Stimulated activated CD4-positive, alpha-beta T cell treated with anti-CD3 and anti-CD28 coated beads, TNF-alpha, amount 100 ng/mL, for 48 hours (primary cell): Measurements from ENCODE around the gene DKK3.

ENCODE experiments used
- DNase-seq, 3 donors: peaks; one replicate each; pipeline ENCODE4 v3.0.0-alpha.2; 2020; ENCODE audit warnings: low read depth in 3 of 3

Gene DKK3

DNA sequence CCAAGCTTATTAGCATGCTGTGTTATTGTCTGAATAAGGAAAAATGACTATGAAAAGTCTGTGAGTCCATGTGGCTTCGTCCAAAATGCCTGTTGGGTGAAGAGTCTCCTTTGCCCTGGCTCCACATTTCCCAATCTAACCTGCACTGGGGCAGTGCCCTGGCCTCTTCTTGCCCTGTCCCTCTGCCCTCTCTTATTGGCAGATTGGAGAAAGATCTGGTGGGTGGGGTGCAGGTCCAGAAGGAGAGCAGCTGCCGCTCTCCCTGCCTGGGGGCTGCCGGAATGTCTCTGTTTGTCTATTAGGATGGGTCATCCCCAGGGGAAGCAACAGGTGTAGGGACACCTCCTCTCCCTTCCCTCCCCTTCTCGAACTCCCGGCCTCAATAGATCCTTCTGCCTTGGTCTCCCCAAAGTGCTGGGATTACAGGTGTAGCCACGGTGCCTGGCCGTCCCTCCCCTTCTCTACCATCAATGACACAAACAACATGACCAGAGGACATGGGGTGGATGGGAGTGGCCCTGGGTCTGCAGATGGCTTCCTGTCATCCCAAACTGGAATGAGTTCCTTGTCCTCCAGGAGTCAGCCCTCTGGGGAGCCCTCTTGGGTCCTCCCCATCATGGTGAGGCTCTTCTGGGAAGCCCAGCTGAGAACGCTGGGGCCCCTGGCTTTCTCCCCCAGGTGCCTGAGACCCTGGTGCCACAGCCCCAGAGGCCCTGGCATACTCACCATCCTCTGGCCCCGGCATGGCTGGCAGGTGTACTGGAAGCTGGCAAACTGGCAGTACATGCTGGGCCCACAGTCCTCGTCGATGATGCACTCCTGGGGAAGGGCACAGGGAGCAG is 40.5 kb downstream of the DKK3 start:
- no peak for DNase-seq

DNA sequence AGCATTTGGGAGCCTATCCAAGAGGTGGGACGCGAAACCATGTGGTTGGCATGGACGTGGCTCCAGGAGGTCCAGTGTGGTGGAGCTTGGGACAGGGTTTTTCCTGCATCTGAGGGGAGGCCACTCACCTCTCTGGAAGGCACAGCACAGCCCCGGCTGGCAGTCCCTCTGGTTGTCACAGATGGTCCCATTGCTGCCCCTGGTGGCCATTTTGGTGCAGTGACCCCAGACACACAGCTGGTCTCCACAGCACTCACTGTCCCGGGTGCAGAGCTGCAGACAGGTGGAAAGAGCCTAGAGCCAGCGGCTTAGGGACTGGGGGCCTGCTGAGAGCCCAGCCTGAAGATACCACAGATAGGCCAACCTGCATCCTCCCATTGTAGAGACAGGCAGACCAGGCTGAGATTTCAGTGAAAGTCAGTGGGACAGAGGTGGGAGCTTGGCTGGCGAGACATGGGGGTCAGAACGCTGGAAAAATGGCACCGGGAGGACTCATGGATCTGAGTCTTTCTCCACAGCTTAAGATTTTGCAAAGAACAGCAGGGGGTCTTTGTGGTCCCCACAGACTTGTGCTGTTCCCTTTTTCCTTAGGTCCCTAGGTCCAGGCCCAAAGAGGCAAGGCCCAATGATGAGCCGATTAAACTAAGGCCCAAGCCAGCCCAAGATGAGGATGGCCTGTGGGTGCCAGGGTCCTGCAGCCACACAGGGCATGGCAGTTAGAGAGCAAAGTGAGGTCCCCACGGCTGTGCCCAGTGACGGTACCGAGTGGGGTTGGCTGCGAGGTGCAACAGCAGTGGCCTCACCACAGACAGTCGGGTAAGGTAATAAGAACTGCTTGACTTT is 41.4 kb downstream of the DKK3 start:
- DNase-seq, result peak; percentile 52 to 64 (median 55)

DNA sequence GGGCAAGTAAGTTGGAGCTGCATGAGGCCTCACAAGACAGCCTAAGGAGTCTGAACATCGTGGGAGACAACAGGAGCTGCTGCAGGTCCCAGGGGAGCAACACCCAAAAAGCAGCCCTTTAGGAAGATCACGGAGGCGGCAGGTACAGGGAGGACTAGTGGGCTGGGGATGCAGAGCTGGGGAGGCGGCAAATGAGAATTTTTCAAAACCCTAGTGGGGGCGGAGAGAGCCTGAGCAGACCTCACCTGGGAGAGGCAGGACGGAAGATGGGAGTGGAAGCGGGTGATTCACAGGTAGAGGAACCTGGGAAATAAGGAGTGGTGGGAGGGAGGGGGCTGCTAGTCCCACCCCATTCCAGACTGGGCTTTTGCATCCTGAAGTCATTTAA is 42.1 kb downstream of the DKK3 start:
- DNase-seq, result no peak

DNA sequence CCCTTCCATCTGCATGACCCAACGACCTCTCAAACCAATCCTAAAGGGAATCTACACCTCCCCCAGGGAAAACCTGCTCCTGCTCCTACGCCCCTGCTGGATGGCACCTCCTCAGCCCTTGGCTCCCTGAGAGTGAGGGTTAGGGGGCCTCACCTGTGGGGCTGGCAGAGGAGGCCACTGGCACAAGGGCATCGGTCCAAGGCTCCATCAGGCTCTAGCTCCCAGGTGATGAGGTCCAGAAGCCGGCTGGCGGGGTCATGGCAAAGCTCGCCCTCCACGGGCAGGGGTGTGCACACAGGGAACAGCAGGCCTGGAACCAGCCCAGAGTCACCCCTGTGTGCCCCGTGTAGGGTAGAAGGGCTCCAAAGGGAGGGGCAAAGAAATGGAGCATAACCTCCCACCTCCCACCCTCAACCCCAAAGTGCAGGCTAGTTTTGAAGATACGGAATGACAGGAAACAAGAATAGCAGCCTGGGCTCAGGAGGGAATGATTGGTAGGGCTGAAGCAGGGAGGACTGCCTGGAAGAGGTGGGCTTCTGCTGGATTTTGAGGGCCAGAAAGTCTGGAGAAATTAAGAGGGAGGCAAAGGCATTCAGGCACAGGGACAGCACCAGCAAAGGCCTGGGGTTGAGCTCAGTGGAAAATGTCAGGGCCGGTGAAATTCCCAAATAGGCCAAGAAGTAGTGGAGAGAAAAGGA is 42.6 kb downstream of the DKK3 start:
- no peak for DNase-seq

DNA sequence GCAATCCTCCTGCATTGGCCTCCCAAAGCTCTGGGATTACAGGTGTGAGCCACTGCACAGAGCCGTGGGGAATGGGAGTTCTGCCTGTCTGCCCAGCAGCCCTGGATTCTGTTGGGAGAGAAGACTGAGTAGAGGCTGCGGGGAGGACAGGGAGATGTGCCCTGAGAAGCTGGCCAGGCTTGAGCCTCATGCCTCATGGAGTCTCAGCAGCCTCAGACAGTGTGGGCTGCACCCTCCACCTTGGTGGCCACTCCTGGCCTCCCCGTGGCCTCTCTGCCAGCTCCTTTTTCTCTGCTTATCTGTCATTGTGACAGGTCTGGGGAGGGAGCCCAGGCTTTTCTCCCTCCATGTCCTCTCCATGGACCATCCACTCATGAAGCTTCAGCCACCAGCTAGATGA is 43.2 kb downstream of the DKK3 start:
- no peak for DNase-seq

DNA sequence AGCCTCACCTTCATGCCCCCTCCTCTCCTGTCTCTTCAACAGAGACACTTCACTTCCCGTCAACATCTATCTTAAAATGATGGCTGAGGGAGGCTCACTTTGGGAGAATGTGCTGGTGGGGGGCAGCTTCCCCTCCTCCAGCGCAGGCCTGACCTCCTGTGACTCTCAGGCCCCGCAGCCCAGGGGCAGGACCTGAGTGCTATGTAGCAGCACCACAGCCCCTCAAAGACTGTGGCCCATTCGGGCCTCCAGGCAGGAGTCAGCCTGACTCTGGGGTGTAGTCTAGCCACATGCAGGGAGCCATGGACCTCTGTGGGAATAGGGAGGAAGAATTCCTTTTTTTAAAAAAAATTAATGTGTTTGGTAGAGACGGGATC is 43.7 kb downstream of the DKK3 start:
- DNase-seq, result no peak

DNA sequence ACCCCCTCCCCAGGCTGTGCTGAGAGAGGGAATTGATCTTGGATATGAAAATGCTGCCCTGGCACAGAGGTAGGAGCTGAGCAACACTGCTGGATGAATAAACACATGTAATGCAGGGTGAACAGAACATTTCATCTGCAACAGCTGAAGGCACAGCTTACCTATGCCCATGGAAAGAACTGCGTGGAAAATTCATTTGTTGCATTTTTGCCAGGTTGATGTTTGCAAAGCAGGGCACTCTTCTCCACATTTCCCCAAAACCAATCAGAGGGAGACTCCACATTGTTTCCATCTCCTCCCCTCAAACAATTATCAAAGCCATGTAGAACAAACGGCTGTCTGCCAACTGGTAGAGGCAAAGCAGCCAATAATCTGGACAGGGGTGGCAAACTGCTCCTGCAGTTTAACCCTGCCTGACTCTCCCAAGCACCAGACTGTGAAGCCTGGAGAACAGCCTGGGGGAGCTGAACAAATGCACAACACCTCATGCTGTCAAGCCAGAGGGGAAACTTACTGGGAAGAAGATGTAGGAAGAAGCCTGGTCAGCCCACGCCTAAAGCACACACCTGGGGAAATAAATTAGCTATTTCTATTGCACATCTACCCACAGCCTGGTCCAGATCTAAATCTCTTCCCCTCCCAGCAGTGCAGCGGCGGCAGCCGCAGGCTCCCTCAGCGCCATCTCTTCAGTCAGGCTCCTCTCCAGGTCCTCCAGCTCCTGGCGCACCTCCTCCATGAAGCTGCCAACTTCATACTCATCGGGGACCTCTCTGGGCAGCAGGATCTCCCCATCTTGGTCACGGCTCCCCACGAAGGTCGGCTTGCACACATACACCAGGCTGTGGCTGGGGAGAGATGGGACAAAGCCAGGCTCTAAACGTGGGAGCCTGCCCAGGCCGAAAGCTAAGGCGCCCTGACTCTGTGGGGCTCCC is 44.3 kb downstream of the DKK3 start:
- DNase-seq, result no peak

DNA sequence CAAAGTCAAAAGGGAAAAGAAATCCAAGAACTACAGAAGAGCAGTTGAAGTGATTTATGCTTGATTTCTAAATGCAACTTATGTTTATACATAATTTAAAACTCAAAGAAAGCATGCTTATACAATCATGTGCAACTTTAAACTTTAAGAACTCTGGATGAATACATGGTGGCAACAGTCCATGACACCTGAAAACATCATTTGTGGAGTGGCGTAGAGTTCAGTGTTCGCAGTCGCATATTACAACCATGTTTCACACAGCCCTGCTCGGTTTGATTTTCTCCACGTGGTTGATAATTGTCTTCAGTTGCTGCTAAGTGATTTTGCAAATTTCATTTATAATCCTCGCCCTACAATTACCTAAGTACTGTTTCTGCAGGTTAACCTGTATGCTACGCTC is 45.4 kb downstream of the DKK3 start:
- no peak for DNase-seq

DNA sequence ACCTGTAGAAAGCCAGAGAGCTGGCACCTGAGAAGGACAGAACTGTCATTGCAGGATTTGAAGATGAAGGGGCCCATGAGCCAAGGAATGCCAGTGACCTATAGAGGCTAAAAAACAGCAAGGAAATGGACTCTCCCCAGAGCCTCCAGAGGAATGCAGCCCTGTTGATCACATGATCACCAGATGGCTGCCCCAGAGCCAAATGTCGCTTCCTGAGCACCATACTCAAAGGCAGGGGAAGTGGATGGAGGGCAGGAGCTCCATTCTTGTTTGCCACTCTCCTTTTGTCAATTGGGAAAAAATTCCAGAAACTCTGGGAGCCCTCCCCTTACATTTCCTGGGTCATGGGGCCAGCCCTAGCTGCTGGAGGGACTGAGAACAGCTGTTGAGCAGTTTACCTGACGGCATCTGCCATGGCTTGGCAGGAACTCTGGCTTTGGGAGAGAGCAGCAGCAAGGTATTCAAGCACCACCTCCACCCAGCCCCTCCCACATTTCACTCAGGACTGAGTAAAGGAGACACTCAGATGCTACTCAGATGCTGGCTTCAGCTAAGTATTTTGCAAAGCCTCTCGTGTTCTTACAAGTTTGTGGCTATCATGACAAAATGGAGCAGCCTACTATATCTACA is 46.9 kb downstream of the DKK3 start:
- DNase-seq, result no peak

DNA sequence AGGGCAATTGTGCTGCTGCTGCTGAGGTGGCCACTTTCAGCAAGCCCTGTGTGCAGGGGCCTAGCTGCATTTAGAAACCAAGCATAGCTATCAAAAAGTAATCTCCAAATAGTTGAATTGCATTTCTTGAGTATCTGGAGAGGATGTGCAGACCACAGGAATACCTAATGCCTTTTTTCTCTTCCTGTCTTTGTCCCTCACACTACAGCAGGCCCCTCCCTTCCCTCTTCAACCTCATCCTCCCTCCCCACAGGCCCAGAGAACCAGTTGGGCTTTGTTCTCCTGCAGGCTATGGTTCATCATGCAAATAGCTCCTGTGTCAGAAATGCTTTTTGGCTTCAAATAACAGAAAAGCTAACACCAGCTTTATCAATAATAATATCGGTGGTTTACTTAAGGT is 47.7 kb downstream of the DKK3 start:
- DNase-seq, result no peak

DNA sequence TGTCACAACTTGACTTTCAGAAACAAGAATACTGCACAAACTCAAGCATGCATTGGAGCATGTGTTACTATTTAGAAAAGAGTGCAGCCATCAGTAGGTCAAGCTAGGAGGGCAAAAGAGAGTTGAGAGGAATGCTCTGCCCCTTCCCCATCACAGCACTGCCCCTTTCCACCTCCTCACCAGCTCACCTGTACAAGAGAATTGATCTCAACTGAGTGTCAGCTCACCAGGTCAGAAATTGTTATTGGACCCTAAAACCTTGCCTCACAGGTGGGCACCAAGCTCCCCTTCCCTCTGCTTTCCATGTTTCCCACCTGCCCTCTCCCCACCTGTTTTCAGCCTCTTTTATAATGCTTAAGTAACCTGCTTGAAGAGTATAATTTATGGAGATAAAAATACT is 48.8 kb downstream of the DKK3 start:
- DNase-seq, result no peak

DNA sequence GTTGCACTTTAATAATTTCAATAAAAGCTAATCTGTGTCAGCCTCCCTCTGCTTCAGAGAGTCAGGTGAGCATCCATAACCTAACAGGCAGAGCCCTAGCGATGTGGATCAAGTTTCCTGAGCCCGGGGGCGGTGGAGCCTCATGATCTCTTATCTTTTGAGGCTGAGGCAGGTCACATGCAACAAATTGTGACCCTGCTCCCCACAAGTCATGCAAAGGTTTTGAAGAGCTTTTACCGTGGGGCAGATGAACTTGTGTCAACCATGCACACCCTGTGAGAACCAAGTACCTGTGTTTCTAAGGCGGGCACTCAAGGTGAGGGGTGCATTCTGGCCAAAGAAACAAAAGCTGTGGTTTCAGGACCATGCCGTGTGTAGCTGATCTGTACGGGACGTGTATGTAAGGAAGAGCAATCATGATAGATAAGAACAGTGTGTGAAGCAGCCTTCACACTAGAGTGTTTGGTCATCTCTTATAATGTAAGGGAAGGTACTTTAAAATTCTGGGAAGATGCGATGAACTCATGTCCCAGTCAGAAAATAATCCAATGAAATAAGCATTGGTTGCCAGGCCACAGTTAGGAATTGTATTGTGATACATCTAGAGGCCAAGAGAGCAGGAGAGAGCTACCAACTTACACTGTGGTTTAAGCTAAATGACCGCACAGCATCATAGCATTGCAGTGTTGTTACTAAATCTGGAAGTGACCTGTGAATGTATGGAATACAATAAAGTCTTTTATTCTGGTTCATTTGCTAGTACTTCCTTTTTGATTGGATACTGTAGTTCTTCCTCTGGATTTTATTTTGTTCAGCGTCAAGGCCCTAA is 49.8 kb downstream of the DKK3 start:
- no peak for DNase-seq

DNA sequence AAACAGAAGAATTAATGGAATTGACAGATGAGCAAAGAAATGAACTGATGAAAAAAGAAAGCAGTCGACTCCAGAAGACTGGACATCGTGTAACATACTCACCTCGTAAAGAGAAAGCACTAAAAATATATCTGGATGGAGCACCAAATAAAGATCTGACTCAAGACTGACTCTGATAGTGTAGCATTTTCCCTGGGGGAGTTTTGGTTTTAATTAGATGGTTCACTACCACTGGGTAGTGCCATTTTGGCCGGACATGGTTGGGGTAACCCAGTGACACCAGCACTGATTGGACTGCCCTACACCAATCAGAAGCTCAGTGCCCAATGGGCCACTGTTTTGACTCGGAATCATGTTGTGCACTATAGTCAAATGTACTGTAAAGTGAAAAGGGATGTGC is 52.4 kb downstream of the DKK3 start:
- DNase-seq, result no peak

DNA sequence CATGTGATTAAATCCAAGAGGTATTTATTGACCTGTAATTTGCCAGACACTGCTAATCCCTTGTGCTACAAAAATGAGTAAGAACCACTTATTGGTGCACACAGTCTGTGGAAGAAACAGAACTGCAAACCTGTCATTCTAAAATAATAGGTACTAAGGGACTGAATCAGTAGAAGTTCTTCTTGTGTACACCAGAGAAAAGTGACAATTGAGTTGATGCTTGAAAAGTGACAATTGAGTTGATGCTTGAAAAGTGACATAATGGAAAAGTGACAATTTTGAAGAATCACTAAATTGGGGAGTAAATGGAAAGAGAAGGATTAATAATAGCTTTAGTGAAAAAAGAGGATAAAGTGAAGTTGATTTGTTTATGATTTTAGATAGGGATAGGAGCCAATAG is 56.4 kb downstream of the DKK3 start:
- no peak for DNase-seq

DNA sequence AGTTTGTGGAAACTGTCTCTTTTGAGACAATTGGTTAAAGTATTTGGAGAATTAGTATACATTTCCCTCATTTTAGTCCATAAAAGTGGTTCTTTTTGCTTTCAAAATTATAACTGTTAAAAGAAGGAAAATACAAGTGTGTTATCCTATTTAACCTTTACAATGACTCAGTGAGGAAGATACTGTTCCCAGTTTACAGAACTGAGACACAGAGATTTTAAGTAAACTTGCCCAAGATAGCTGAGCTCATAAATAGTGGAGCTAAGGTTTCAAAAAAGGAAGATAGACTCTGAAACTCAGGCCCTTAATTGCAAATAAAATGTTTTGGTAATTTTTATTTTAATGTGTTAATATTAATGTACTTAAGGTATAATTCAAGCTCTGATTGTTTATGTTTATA is 58.9 kb downstream of the DKK3 start:
- DNase-seq, result no peak

DNA sequence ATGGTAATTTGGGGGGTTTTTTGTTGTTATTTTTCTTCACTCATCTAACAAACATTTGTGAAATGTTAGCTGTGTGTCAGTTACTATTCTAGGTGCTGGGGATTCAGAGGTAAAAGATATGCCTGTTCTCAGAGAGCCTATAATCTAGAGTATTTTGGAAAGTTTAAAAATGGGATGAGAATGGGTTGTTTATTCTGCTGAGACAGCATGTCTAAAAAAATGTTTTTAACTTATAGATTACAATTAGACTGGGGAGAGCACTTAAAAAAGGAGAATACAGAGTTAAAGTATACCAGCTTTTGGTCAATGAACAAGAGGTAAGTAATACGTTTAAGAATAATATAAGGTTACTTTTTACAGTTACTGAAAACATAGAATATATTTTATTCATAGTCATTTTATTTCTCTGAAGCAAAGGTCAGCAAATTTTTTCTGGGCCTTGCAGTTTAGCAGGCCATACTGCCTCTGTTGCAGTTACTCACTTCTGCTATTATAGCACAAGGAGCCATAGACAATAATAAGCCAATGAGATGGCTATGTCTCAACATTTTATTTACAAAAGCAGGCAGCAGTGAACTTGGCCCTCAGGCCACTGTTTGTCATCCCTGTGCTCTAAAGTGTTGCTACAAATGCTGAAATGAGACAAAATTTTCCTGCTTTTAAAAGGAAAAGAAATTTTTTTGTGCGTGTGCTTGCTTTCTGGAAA is 60.0 kb downstream of the DKK3 start:
- no peak for DNase-seq

DNA sequence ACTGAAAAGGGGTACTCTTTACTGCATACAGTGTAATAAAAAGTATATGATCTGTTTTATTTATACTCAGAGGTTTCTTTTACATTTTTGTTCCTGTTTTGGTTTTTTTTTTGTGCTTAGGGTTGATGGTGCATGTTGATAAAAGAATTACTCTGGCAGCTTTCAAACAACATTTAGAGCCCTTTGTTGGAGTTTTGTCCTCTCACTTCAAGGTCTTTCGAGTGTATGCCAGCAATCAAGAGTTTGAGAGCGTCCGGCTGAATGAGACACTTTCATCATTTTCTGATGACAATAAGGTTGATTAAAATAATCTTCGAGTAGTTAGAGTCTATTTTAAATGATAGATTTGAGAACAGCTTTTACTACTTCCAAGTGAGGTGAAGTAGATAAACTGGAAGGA is 60.6 kb downstream of the DKK3 start:
- no peak for DNase-seq

DNA sequence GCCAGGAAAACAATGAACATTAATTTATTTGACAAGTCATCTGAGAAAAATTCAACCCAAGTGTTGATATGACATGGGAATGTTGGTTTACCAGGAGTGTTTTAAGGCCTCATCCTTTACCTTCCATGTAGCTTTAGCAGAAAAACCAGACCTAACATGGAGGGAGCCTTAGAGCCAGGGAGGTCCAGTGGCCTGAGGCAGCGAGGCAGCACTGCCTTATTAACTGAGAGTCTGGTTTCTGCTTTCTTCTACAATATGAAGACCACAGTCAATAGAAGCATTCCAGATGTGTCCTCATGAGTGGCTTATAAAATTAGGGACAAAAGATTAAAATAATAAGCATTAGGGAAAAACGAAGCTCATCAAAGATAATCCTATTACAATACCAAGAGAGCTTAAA is 61.5 kb downstream of the DKK3 start:
- DNase-seq, result no peak

DNA sequence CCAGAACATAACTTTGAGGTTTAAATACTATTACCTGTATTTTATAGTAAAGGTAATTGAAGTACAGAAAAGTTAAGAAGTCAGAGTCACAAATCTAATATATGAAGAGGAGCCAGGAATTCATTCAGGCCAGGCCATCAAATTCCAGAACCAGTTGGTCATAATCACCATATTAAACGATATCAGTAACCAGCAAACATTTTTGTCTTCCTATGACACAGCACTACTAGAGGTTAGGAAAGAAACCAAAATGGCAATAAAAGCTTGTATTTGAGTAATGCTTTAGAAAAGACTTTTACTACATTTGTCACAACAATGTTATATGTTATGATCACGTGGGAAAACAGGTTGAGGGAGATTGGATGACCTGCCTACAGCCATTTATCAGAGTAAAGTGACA is 62.2 kb downstream of the DKK3 start:
- DNase-seq, result no peak

DNA sequence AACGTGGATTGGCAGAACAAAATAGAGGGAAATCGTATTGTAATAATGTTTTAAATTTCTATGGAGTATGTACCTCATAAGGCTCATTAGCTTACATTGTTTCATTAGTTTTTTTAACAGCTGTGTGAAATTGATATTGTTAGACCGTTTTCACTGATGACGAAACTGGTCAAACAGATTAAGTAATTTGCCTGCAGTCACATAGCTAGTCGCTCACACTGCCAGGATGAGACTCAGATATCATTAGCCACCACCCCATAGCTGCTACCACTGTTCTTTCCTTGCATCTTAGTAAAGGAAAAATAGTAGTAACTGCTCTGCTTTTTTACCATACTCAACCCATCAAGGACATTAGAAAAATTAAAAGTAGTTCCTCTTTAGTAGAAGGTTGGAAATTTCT is 64.0 kb downstream of the DKK3 start:
- no peak for DNase-seq
